ENCODE results near the gene DOCK9. TPM values are rescaled to one million over a fixed set of nuclear protein-coding genes. Genes with fewer than 3 reads are reported as not detected.

DOCK9 gene
- polyA plus RNA-seq, 1 donor (not counting 4 experiments of a cell fraction or from before 2014, with no cell fraction given), result 110 TPM

GRCh38 chr13:98810746-98811145, 167.1 kb downstream of the DOCK9 start:
- no peaks in the 10 kb centered on the region for H3K79me2 ChIP-seq (ENCODE audit: control insufficient read depth, insufficient read depth, low read length)
- no peaks in the 10 kb centered on the region for H3K27me3 ChIP-seq (ENCODE audit: control insufficient read depth, extremely low read depth, insufficient read depth, low read length)
- no peak overlapping the region for H3K4me2 ChIP-seq (ENCODE audit: control insufficient read depth, extremely low read depth, insufficient read depth, low read depth, low read length)
- FAIRE-seq (no peak), DNase-seq (ENCODE audit: low read depth, low spot score) (no peak)
- no peak overlapping the region for H3K4me3 ChIP-seq (ENCODE audit: control insufficient read depth in 2 of 3, extremely low read depth in 1 of 3, insufficient read depth in 2 of 3, low read depth in 1 of 3, low read length in 3 of 3)
- no peak overlapping the region for H2AFZ ChIP-seq (ENCODE audit: control insufficient read depth, low read length)
- no peak overlapping the region for H3K9ac ChIP-seq (ENCODE audit: control insufficient read depth, extremely low read depth, insufficient read depth, low read length)
- no peak overlapping the region for H3K27ac ChIP-seq (ENCODE audit: control insufficient read depth, insufficient read depth, low read length)
- H3K36me3 ChIP-seq (ENCODE audit: control insufficient read depth in 2 of 2, extremely low read depth in 1 of 2, insufficient read depth in 2 of 2, low read length in 2 of 2), result peaks cover 13 to 20% of the 10 kb centered on the region in 2 experiments
- TF ChIP-seq, protein P1, sequence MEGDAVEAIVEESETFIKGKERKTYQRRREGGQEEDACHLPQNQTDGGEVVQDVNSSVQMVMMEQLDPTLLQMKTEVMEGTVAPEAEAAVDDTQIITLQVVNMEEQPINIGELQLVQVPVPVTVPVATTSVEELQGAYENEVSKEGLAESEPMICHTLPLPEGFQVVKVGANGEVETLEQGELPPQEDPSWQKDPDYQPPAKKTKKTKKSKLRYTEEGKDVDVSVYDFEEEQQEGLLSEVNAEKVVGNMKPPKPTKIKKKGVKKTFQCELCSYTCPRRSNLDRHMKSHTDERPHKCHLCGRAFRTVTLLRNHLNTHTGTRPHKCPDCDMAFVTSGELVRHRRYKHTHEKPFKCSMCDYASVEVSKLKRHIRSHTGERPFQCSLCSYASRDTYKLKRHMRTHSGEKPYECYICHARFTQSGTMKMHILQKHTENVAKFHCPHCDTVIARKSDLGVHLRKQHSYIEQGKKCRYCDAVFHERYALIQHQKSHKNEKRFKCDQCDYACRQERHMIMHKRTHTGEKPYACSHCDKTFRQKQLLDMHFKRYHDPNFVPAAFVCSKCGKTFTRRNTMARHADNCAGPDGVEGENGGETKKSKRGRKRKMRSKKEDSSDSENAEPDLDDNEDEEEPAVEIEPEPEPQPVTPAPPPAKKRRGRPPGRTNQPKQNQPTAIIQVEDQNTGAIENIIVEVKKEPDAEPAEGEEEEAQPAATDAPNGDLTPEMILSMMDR (optimal IDR thresholded peaks at IDR 0.05 in 1 of 3, IDR thresholded peaks at IDR 0.05 in 1 of 3, conservative IDR thresholded peaks at IDR 0.05 in 1 of 3; ENCODE audit: extremely low read depth in 1 of 3, insufficient read depth in 2 of 3, low read length in 3 of 3), result no peak
- no peak for TF ChIP-seq EZH2 (IDR thresholded peaks at IDR 0.05; ENCODE audit: low read length)
- H3K9me1 ChIP-seq (ENCODE audit: control insufficient read depth, extremely low read depth, insufficient read depth, low read length), result no peaks in the 10 kb centered on the region
- no peaks in the 10 kb centered on the region for H4K20me1 ChIP-seq (ENCODE audit: control insufficient read depth, extremely low read depth, insufficient read depth, low read length)
- dilution Hi-C loops (cut with MboI; ENCODE audit: extremely low pct_ligation_motif_present, low sequenced_read_pairs), result no loop called here
- H3K4me1 ChIP-seq (ENCODE audit: control insufficient read depth, extremely low read depth, insufficient read depth, low read length), result no peaks in the 10 kb centered on the region
- no peaks in the 10 kb centered on the region for H3K9me3 ChIP-seq (ENCODE audit: control insufficient read depth, low read depth, low read length)

DNA sequence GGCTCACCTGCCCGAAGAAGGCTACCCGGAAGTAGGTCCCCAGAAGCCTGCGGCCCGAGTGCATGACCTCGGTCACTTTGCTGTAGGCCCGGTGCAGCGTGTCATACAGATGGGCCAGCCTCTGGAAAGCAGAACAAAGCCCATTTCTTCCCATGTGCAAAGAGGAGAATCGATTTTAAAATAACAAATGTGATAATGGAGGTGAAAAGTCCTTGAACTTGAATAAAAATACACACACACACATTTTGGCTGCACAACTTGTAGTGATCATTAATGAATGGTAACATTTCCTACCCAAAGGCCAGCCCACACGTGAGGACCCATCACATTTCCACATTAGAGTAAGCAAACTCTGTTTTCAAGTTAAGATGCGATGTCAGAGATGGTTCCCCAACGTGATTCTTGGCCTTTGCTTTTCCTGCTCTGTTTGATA, 168.5 kb downstream of the DOCK9 start:
- H3K27me3 ChIP-seq (ENCODE audit: control insufficient read depth, extremely low read depth, insufficient read depth, low read length), result no peaks in the 10 kb centered on the region
- H3K9me3 ChIP-seq (ENCODE audit: control insufficient read depth, low read depth, low read length), result no peaks in the 10 kb centered on the region
- no peaks in the 10 kb centered on the region for H3K9me1 ChIP-seq (ENCODE audit: control insufficient read depth, extremely low read depth, insufficient read depth, low read length)
- no peaks in the 10 kb centered on the region for H4K20me1 ChIP-seq (ENCODE audit: control insufficient read depth, extremely low read depth, insufficient read depth, low read length)
- FAIRE-seq (no peak), DNase-seq (ENCODE audit: low read depth, low spot score) (no peak)
- no peak overlapping the region for H2AFZ ChIP-seq (ENCODE audit: control insufficient read depth, low read length)
- no peak overlapping the region for H3K27ac ChIP-seq (ENCODE audit: control insufficient read depth, insufficient read depth, low read length)
- dilution Hi-C loops (cut with MboI; ENCODE audit: extremely low pct_ligation_motif_present, low sequenced_read_pairs), result no loop called here
- H3K9ac ChIP-seq (ENCODE audit: control insufficient read depth, extremely low read depth, insufficient read depth, low read length), result no peak overlapping the region
- H3K36me3 ChIP-seq (ENCODE audit: control insufficient read depth in 2 of 2, extremely low read depth in 1 of 2, insufficient read depth in 2 of 2, low read length in 2 of 2), result peaks cover 19 to 22% of the 10 kb centered on the region in 2 experiments
- no peaks in the 10 kb centered on the region for H3K79me2 ChIP-seq (ENCODE audit: control insufficient read depth, insufficient read depth, low read length)
- H3K4me3 ChIP-seq (ENCODE audit: control insufficient read depth in 2 of 3, extremely low read depth in 1 of 3, insufficient read depth in 2 of 3, low read depth in 1 of 3, low read length in 3 of 3), result no peak overlapping the region
- no peaks in the 10 kb centered on the region for H3K4me1 ChIP-seq (ENCODE audit: control insufficient read depth, extremely low read depth, insufficient read depth, low read length)
- TF ChIP-seq EZH2 (IDR thresholded peaks at IDR 0.05; ENCODE audit: low read length), result no peak
- TF ChIP-seq, protein P1 (optimal IDR thresholded peaks at IDR 0.05 in 1 of 3, IDR thresholded peaks at IDR 0.05 in 1 of 3, conservative IDR thresholded peaks at IDR 0.05 in 1 of 3; ENCODE audit: extremely low read depth in 1 of 3, insufficient read depth in 2 of 3, low read length in 3 of 3), result no peak
- no peak overlapping the region for H3K4me2 ChIP-seq (ENCODE audit: control insufficient read depth, extremely low read depth, insufficient read depth, low read depth, low read length)

Measured in keratinocyte (primary cell).